Stimulated activated CD8-positive, alpha-beta memory T cell treated with anti-CD3 and anti-CD28 coated beads, Interleukin-4, amount 100 ng/mL, for 1 hour (primary cell): Measurements from ENCODE around the gene NEU2.
"Not testable (repeated sequence)": the region's sequence is repeated elsewhere in the genome, so short reads cannot be mapped to it uniquely, and the experiment has no call there.

Source experiments
- DNase-seq, 2 donors: peaks; one replicate each; pipeline ENCODE4 v3.0.0-alpha.2; 2020; ENCODE audit warnings: low read depth in 2 of 2, low spot score in 1 of 2

Gene NEU2

GRCh38 chr2:233055362-233055761, 22.9 kb downstream of the NEU2 start:
- no peak for DNase-seq

GRCh38 chr2:233056961-233057605, 24.6 kb downstream of the NEU2 start:
- no peak for DNase-seq

GRCh38 chr2:233058717-233059546, 26.5 kb downstream of the NEU2 start:
- no peak for DNase-seq

GRCh38 chr2:233059547-233059796, 27.0 kb downstream of the NEU2 start:
- DNase-seq = no peak

- peak in 1 of 2 donors; percentile 58 for DNase-seq
Measured at GRCh38 chr2:233059797-233060500, 27.5 kb downstream of the NEU2 start, which contains the start of gene INPP5D. TSS of gene INPP5D (plus strand) at chr2:233060342. CDS start at chr2:233060479, 137 bp downstream.

- DNase-seq = no peak
Measured at GRCh38 chr2:233060501-233060979, 28.1 kb downstream of the NEU2 start.

- no peak for DNase-seq
Measured at GRCh38 chr2:233060980-233061590, 28.6 kb downstream of the NEU2 start.

- no peak for DNase-seq
Measured at GRCh38 chr2:233061591-233062450, 29.3 kb downstream of the NEU2 start.

GRCh38 chr2:233062451-233062850, 30.0 kb downstream of the NEU2 start:
- DNase-seq = no peak

GRCh38 chr2:233062946-233063268, 30.4 kb downstream of the NEU2 start:
- DNase-seq = no peak

- DNase-seq = no peak
Measured at GRCh38 chr2:233063269-233063975, 30.9 kb downstream of the NEU2 start.

GRCh38 chr2:233063976-233064411, 31.5 kb downstream of the NEU2 start:
- no peak for DNase-seq

- no peak for DNase-seq
Measured at GRCh38 chr2:233064530-233065199, 32.2 kb downstream of the NEU2 start.

- not testable (repeated sequence) for DNase-seq
Measured at GRCh38 chr2:233065200-233065589, 32.7 kb downstream of the NEU2 start.

- DNase-seq = no peak
Measured at GRCh38 chr2:233065954-233066470, 33.5 kb downstream of the NEU2 start.

GRCh38 chr2:233068762-233069418, 36.4 kb downstream of the NEU2 start:
- DNase-seq = no peak

GRCh38 chr2:233072838-233073237, 40.4 kb downstream of the NEU2 start:
- DNase-seq = no peak

- no peak for DNase-seq
Measured at GRCh38 chr2:233074106-233074505, 41.6 kb downstream of the NEU2 start.
